A549 (cell line): ENCODE measurements around the gene FHIP2A.
"Not testable (repeated sequence)": the region's sequence is repeated elsewhere in the genome, so short reads cannot be mapped to it uniquely, and the experiment has no call there.

Source experiments
- CHD2 ChIP-seq: fragments of 150-350 bp; IDR thresholded peaks from 2 replicates; pipeline ENCODE4 v1.6.1; 2014; ENCODE audit warnings: low read length; ENCODE audit not compliant: partially characterized antibody
- CTCF ChIP-seq: fragments of >200 bp; sonication (Bioruptor Twin); formaldehyde crosslinking; IDR thresholded peaks from 3 replicates; pipeline ENCODE4 v1.5.1; 2016
- NPAS2 ChIP-seq: fragments of 250-450 bp; sonication (Bioruptor Pico); IDR thresholded peaks from 2 replicates; pipeline ENCODE4 v1.8.0; 2022; ENCODE audit warnings: mild to moderate bottlenecking, moderate library complexity, borderline replicate concordance
- PBX3 ChIP-seq: IDR thresholded peaks from 2 replicates; pipeline ENCODE4 v1.6.1; 2012

- TF ChIP-seq NPAS2, CHD2, PBX3: not testable (repeated sequence)
- TF ChIP-seq CTCF, result peak; percentile 89
Observed at GRCh38 chr10:114786492-114786891, 35.1 kb upstream of the FHIP2A start.
